ENCODE data around the gene DYDC1. TPM values are rescaled to one million over a fixed set of nuclear protein-coding genes. Genes with fewer than 3 reads are reported as not detected.

DYDC1 gene
- total RNA-seq, 3 donors from 2014 or later (not counting 1 experiment from before 2014, with no cell fraction given) = not detected

DNA sequence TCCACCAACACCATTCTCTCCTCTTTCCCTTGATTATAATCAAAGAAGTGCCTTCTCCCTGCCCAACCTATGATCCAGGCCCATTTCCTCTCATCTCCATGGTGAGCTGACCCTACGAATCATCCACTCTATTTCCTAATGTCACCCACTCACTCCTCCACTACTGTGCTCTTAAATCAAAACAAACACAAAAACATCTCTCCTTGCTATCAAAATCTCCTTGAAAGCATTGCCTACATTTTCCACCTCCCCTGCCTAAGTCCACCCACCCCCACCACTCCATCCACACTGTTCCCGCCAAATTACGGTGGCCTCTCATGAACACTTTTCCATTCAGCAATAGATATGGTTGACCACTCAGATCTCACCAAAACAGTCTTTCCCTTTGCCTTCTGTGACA lies 5.3 kb downstream of the DYDC1 start:
- H3K4me1 Mint-ChIP-seq = peaks cover 0 to under 1% of the 10 kb centered on the region in 2 donors
- H3K4me1 ChIP-seq (ENCODE audit: control insufficient read depth, insufficient read depth, low read length) = peaks cover under 1% of the 10 kb centered on the region
- TF ChIP-seq, protein P1, sequence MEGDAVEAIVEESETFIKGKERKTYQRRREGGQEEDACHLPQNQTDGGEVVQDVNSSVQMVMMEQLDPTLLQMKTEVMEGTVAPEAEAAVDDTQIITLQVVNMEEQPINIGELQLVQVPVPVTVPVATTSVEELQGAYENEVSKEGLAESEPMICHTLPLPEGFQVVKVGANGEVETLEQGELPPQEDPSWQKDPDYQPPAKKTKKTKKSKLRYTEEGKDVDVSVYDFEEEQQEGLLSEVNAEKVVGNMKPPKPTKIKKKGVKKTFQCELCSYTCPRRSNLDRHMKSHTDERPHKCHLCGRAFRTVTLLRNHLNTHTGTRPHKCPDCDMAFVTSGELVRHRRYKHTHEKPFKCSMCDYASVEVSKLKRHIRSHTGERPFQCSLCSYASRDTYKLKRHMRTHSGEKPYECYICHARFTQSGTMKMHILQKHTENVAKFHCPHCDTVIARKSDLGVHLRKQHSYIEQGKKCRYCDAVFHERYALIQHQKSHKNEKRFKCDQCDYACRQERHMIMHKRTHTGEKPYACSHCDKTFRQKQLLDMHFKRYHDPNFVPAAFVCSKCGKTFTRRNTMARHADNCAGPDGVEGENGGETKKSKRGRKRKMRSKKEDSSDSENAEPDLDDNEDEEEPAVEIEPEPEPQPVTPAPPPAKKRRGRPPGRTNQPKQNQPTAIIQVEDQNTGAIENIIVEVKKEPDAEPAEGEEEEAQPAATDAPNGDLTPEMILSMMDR (IDR thresholded peaks at IDR 0.05) = no peak
- H3K27me3 Mint-ChIP-seq (ENCODE audit: low read depth in 2 of 2) = peaks cover 24 to 33% of the 10 kb centered on the region in 2 donors
- H3K27me3 ChIP-seq (ENCODE audit: control insufficient read depth, insufficient read depth, low read length) = peaks cover 6% of the 10 kb centered on the region
- 91% methylated on average over 3 of the region's 3 CpGs for WGBS (ENCODE audit: insufficient coverage)
- no peaks in the 10 kb centered on the region for H3K36me3 ChIP-seq (ENCODE audit: control insufficient read depth, insufficient read depth, low read length)
- H3K4me3 Mint-ChIP-seq = no peak overlapping the region
- H3K36me3 Mint-ChIP-seq = no peaks in the 10 kb centered on the region
- DNase-seq (no peak), ATAC-seq (no peak)
- H3K27ac ChIP-seq (ENCODE audit: low read length) = no peak overlapping the region
- no peaks in the 10 kb centered on the region for H3K9me3 Mint-ChIP-seq
- no peak overlapping the region for H3K4me3 ChIP-seq (ENCODE audit: low read length)
- intact Hi-C loops (cut with micrococcal nuclease) = no loop called here
- no peak overlapping the region for H3K27ac Mint-ChIP-seq
- H3K9me3 ChIP-seq (ENCODE audit: control insufficient read depth, insufficient read depth, low read length) = no peaks in the 10 kb centered on the region

DNA sequence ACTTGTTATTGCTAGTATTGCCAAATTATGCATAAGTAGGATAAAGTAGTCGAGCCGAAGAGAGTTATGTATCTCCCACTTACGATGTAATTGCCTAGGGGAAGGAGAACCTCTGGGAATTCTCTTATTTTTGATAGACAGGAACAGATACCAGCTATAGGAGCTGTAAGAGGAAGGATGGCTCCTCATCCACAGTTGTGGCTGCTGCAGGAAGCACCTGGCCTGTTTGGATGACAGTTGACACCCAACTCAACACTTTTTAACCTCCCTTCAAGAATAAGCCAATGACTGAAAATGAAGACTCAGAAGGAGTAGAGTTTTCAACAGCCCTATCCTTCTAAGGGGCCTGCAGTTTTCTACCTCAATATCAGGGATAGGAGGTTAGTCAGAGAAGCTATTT lies 6.3 kb downstream of the DYDC1 start:
- Histone ChIP-seq H3K36me3 (ENCODE audit: control insufficient read depth, insufficient read depth, low read length) (no peaks in the 10 kb centered on the region), H3K27me3 (ENCODE audit: control insufficient read depth, insufficient read depth, low read length) (peaks cover 4% of the 10 kb centered on the region), H3K9me3 (ENCODE audit: control insufficient read depth, insufficient read depth, low read length) (no peaks in the 10 kb centered on the region), H3K4me3 (ENCODE audit: low read length) (no peak overlapping the region), H3K4me1 (ENCODE audit: control insufficient read depth, insufficient read depth, low read length) (no peaks in the 10 kb centered on the region), H3K27ac (ENCODE audit: low read length) (no peak overlapping the region)
- H3K4me3 Mint-ChIP-seq = no peak overlapping the region
- intact Hi-C loops (cut with micrococcal nuclease) = no loop called here
- DNase-seq (no peak), ATAC-seq (no peak)
- no peak overlapping the region for H3K27ac Mint-ChIP-seq
- TF ChIP-seq, protein P1 (IDR thresholded peaks at IDR 0.05) = no peak
- H3K36me3 Mint-ChIP-seq = no peaks in the 10 kb centered on the region
- H3K9me3 Mint-ChIP-seq = no peaks in the 10 kb centered on the region
- 66% methylated on average over 3 of the region's 3 CpGs for WGBS (ENCODE audit: insufficient coverage)
- H3K4me1 Mint-ChIP-seq = no peaks in the 10 kb centered on the region
- peaks cover 14 to 27% of the 10 kb centered on the region in 2 donors for H3K27me3 Mint-ChIP-seq (ENCODE audit: low read depth in 2 of 2)

DNA sequence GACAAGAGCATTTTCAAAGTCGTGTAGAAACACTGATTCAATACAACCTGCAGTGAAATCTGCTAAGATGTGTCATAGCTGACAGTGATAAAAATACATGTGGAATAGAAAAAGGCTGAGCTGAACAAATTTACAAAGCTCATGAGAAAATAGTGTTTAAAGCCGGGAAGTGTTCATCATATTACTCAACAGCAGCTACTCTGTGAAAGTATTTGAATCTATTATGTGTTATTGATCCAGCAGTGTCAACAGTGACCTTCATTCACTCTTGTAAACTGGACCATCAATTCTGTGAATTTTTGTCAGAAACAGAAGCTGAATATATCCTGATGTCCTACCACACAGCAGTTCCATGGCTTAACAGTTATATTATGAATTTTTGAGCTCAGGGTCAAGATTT lies 11.6 kb downstream of the DYDC1 start:
- Histone ChIP-seq H3K27me3 (ENCODE audit: control insufficient read depth, insufficient read depth, low read length) (no peaks in the 10 kb centered on the region), H3K36me3 (ENCODE audit: control insufficient read depth, insufficient read depth, low read length) (no peaks in the 10 kb centered on the region), H3K4me1 (ENCODE audit: control insufficient read depth, insufficient read depth, low read length) (no peaks in the 10 kb centered on the region), H3K27ac (ENCODE audit: low read length) (no peak overlapping the region), H3K4me3 (ENCODE audit: low read length) (no peak overlapping the region), H3K9me3 (ENCODE audit: control insufficient read depth, insufficient read depth, low read length) (no peaks in the 10 kb centered on the region)
- no peak for DNase-seq
- WGBS (ENCODE audit: insufficient coverage) = 88% methylated on average over 1 of the region's 2 CpGs
- ATAC-seq = no peak
- no peaks in the 10 kb centered on the region for H3K36me3 Mint-ChIP-seq
- TF ChIP-seq, protein P1 (IDR thresholded peaks at IDR 0.05) = no peak
- H3K4me3 Mint-ChIP-seq = no peak overlapping the region
- H3K9me3 Mint-ChIP-seq = no peaks in the 10 kb centered on the region
- intact Hi-C loops (cut with micrococcal nuclease) = no loop called here
- peaks cover 2 to 5% of the 10 kb centered on the region in 2 donors for H3K27me3 Mint-ChIP-seq (ENCODE audit: low read depth in 2 of 2)
- no peak overlapping the region for H3K27ac Mint-ChIP-seq
- H3K4me1 Mint-ChIP-seq = no peaks in the 10 kb centered on the region

DNA sequence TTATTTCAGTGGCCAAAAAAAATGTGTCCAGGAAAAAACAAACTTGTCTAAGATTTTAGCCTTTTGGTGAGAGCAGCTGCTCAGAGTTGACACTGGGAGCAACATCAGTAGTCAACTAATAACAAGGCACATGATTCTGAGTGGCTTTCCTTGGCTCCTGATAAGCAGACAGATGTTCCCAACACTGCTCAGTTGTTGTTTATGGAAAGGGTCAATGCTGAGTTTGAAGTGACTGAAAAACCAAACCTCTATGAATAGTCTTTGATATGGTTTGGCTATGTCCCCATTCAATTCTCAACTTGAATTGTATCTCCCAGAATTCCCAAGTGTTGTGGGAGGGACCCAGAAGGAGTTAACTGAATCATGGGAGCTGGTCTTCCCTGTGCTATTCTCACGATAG lies 12.3 kb downstream of the DYDC1 start:
- 90% methylated on average over 1 of the region's 1 CpG for WGBS (ENCODE audit: insufficient coverage)
- H3K9me3 ChIP-seq (ENCODE audit: control insufficient read depth, insufficient read depth, low read length) = no peaks in the 10 kb centered on the region
- no peaks in the 10 kb centered on the region for H3K27me3 ChIP-seq (ENCODE audit: control insufficient read depth, insufficient read depth, low read length)
- TF ChIP-seq, protein P1 (IDR thresholded peaks at IDR 0.05) = no peak
- Mint-ChIP-seq H3K4me3 (no peak overlapping the region), H3K27me3 (ENCODE audit: low read depth in 2 of 2) (peaks cover 2 to 5% of the 10 kb centered on the region in 2 donors), H3K27ac (no peak overlapping the region), H3K36me3 (no peaks in the 10 kb centered on the region), H3K9me3 (no peaks in the 10 kb centered on the region), H3K4me1 (no peaks in the 10 kb centered on the region)
- no peaks in the 10 kb centered on the region for H3K4me1 ChIP-seq (ENCODE audit: control insufficient read depth, insufficient read depth, low read length)
- no peaks in the 10 kb centered on the region for H3K36me3 ChIP-seq (ENCODE audit: control insufficient read depth, insufficient read depth, low read length)
- no peak overlapping the region for H3K27ac ChIP-seq (ENCODE audit: low read length)
- intact Hi-C loops (cut with micrococcal nuclease) = no loop called here
- ATAC-seq (no peak), DNase-seq (no peak)
- H3K4me3 ChIP-seq (ENCODE audit: low read length) = no peak overlapping the region

All from natural killer cell (primary cell).